HG03457 (cell line): ENCODE data around the gene GPSM1.

ENCODE experiments used
- ATAC-seq: cut with Tn5 transposase; IDR thresholded peaks from one replicate; pipeline ENCODE4 v1.9.1; 2021; ENCODE audit warnings: moderate number of reproducible peaks; ENCODE audit not compliant: unreplicated experiment

GPSM1 gene

DNA sequence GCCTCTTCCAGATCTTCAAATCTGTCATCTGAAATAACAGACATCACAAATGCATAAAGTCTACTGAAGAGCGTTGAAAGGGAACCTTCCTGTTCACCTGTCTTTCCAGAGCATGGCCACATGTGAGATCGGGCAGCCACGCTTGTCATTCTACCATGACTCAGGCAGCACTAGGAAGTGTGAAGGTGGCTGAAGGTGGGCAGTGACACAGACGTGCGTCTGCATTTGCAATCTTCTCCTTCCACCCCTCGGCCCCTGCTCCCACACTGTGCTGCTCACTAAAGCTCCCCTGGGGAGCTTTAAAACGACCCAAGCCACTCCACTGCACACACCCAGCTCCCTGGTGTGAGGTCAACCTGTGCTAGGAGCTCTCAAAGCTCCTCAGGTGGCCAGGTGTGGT is 80.6 kb downstream of the GPSM1 start:
- no peak for ATAC-seq
